Colonic mucosa (tissue), 4 donors: ENCODE measurements around the gene SUPV3L1. TPM values are rescaled to one million over a fixed set of nuclear protein-coding genes. Genes with fewer than 3 reads are reported as not detected.

Experiments used
- DNase-seq: peaks from one replicate; pipeline ENCODE4 v3.0.0-alpha.2; 2020
- H3K27ac ChIP-seq: fragments of 200-600 bp; one replicate; pipeline ENCODE4 v1.8.0; 2021
- H3K27me3 ChIP-seq: fragments of 200-600 bp; one replicate; pipeline ENCODE4 v1.8.0; 2021
- H3K36me3 ChIP-seq: fragments of 200-600 bp; one replicate; pipeline ENCODE4 v1.8.0; 2021
- H3K4me1 ChIP-seq: fragments of 200-600 bp; one replicate; pipeline ENCODE4 v1.8.0; 2021; ENCODE audit warnings: mild to moderate bottlenecking
- H3K4me3 ChIP-seq: fragments of 200-600 bp; one replicate; pipeline ENCODE4 v1.8.0; 2021
- H3K9ac ChIP-seq, 2 donors: one replicate each; pipeline ENCODE4 v1.7.0; 2013; ENCODE audit warnings: control low read depth in 2 of 2, low read depth in 2 of 2, low read length in 2 of 2
- H3K9me3 ChIP-seq: fragments of 200-600 bp; one replicate; pipeline ENCODE4 v1.8.0; 2021
- CTCF ChIP-seq: fragments of 200-600 bp; IDR thresholded peaks from one replicate; pipeline ENCODE4 v1.8.0; 2022; ENCODE audit warnings: antibody characterized with exemption, mild to moderate bottlenecking
- intact Hi-C: fragments of 100-400 bp; cut with DNase I; formaldehyde crosslinking; loops from one replicate; pipeline ENCODE4 v1.14.1; 2022
- total RNA-seq, 2 donors: library from RNA; stranded (reverse); fragmentation: NEBNext Ultra II Directional in 1 of 2; extraction: Animal tissue kit (Norgen Biotek cat#: 25700) in 1 of 2; gene quantifications; one replicate each; pipeline ENCODE4 v1.2.1, GENCODE V29; 2021
- donor health status: healthy.
- donor health status: DM: no; HTN: no; CAD: no.
- donor health status: DM: no; HTN: no; CAD: no.

The SUPV3L1 gene
- total RNA-seq, 2 donors from 2014 or later: 26.8 to 35.3 TPM

GRCh38 chr10:69242852-69243212, 62.8 kb downstream of the SUPV3L1 start:
- Histone ChIP-seq H3K27ac (no peak overlapping the region), H3K4me3 (no peak overlapping the region), H3K9me3 (no peaks in the 10 kb centered on the region), H3K9ac (no peak overlapping the region), H3K36me3 (no peaks in the 10 kb centered on the region), H3K4me1 (no peaks in the 10 kb centered on the region), H3K27me3 (no peaks in the 10 kb centered on the region)
- no peak for TF ChIP-seq CTCF
- DNase-seq: no peak
- intact Hi-C loops: no loop called here

GRCh38 chr10:69243817-69244216, 63.8 kb downstream of the SUPV3L1 start:
- intact Hi-C loops: no loop called here
- H3K27ac ChIP-seq: no peak overlapping the region
- no peaks in the 10 kb centered on the region for H3K36me3 ChIP-seq
- H3K27me3 ChIP-seq: no peaks in the 10 kb centered on the region
- H3K4me1 ChIP-seq: no peaks in the 10 kb centered on the region
- H3K9me3 ChIP-seq: no peaks in the 10 kb centered on the region
- TF ChIP-seq CTCF: no peak
- H3K4me3 ChIP-seq: no peak overlapping the region
- no peak for DNase-seq
- H3K9ac ChIP-seq: no peak overlapping the region

- Histone ChIP-seq H3K9ac (no peak overlapping the region), H3K9me3 (no peaks in the 10 kb centered on the region), H3K36me3 (no peaks in the 10 kb centered on the region), H3K4me3 (no peak overlapping the region), H3K27ac (no peak overlapping the region), H3K27me3 (no peaks in the 10 kb centered on the region), H3K4me1 (no peaks in the 10 kb centered on the region)
- intact Hi-C loops: no loop called here
- no peak for TF ChIP-seq CTCF
- DNase-seq: no peak
Measured at GRCh38 chr10:69246036-69246435, 66.0 kb downstream of the SUPV3L1 start.

GRCh38 chr10:69246581-69247312, 66.7 kb downstream of the SUPV3L1 start:
- Histone ChIP-seq H3K9ac (no peak overlapping the region), H3K4me1 (no peaks in the 10 kb centered on the region), H3K27ac (no peak overlapping the region), H3K9me3 (no peaks in the 10 kb centered on the region), H3K27me3 (no peaks in the 10 kb centered on the region), H3K4me3 (no peak overlapping the region), H3K36me3 (no peaks in the 10 kb centered on the region)
- TF ChIP-seq CTCF: no peak
- DNase-seq: no peak
- intact Hi-C loops: no loop called here

- no peak for DNase-seq
- Histone ChIP-seq H3K9ac (no peak overlapping the region), H3K36me3 (no peaks in the 10 kb centered on the region), H3K4me3 (no peak overlapping the region), H3K9me3 (no peaks in the 10 kb centered on the region), H3K4me1 (no peaks in the 10 kb centered on the region), H3K27me3 (no peaks in the 10 kb centered on the region), H3K27ac (no peak overlapping the region)
- no peak for TF ChIP-seq CTCF
- intact Hi-C loops: no loop called here
Measured at GRCh38 chr10:69247313-69247710, 67.3 kb downstream of the SUPV3L1 start.
